Endothelial cell of umbilical vein (primary cell): ENCODE measurements around the gene GNMT. TPM values are rescaled to one million over a fixed set of nuclear protein-coding genes. Genes with fewer than 3 reads are reported as not detected.

Experiments
- BruUV-seq: library from RNA; stranded (reverse); fragments of 400-500 nt; replicated peaks from 2 replicates; lab custom pipeline; 2021; lab: Mats Ljungman, UMichigan
- CTCF ChIA-PET: fragments of 300-600, 350-600 bp; sonication (Branson Sonifier 250); formaldehyde crosslinking; loops from one replicate; lab custom pipeline; 2021; ENCODE audit warnings: antibody characterized with exemption, inconsistent platforms; lab: Charles Lee
- POLR2A ChIA-PET: fragments of 300-600, 350-600 bp; sonication (Branson Sonifier 250); formaldehyde crosslinking; loops from one replicate; lab custom pipeline; 2021; ENCODE audit warnings: antibody characterized with exemption, inconsistent platforms; lab: Charles Lee
- DNase-seq: peaks from one replicate; pipeline ENCODE4 v3.0.0-alpha.2; 2011; ENCODE audit warnings: low read depth, low spot score
- FAIRE-seq: peaks from 2 replicates; lab custom pipeline; 2011; peaks lifted over from hg19 to GRCh38; lab: Jason Lieb, UNC
- H2AFZ ChIP-seq: 2 replicates; pipeline ENCODE4 v1.6.0; 2012; ENCODE audit warnings: low read depth, low read length, control low read depth, inconsistent platforms
- H3K27ac ChIP-seq: 2 replicates; pipeline ENCODE4 v1.5.1; 2011; ENCODE audit warnings: low read depth, mild to moderate bottlenecking, control low read depth, low read length, moderate library complexity; ENCODE audit not compliant: insufficient read depth
- H3K27me3 ChIP-seq, 2 experiments: 2 replicates each; pipeline versions ENCODE4 v1.6.0 to v1.6.1; 2011; ENCODE audit warnings: low read length in 2 of 2, mixed read lengths in 1 of 2; ENCODE audit not compliant: control insufficient read depth in 2 of 2, insufficient read depth in 2 of 2
- H3K36me3 ChIP-seq, 2 experiments: 2 replicates in 1 of 2; 3 replicates in 1 of 2; pipeline ENCODE4 v1.5.1; 2011; ENCODE audit warnings: low read length in 2 of 2, mild to moderate bottlenecking in 1 of 2, moderate library complexity in 1 of 2; ENCODE audit not compliant: control insufficient read depth in 2 of 2, insufficient read depth in 2 of 2; ENCODE audit errors: extremely low read depth in 1 of 2
- H3K4me1 ChIP-seq: 3 replicates; pipeline ENCODE4 v1.5.1; 2011; ENCODE audit warnings: mild to moderate bottlenecking, low read length; ENCODE audit not compliant: control insufficient read depth, insufficient read depth; ENCODE audit errors: extremely low read depth
- H3K4me2 ChIP-seq: 2 replicates; pipeline ENCODE4 v1.6.1; 2011; ENCODE audit warnings: low read length, control low read depth, mixed read lengths; ENCODE audit not compliant: insufficient read depth
- H3K4me3 ChIP-seq, 3 experiments: fragments of 200-600 bp in 1 of 3; sonication (generic), shearing (Covaris generic) in 1 of 3; replicated peaks in 1 of 3; 2 replicates each; pipeline ENCODE4 v1.5.1; 2011 to 2016; ENCODE audit warnings: control low read depth in 3 of 3, low read length in 3 of 3, mild to moderate bottlenecking in 2 of 3, inconsistent platforms in 1 of 3, low read depth in 1 of 3, moderate library complexity in 1 of 3; ENCODE audit not compliant: insufficient read depth in 1 of 3
- H3K79me2 ChIP-seq: 2 replicates; pipeline ENCODE4 v1.6.0; 2012; ENCODE audit warnings: low read length, inconsistent platforms; ENCODE audit not compliant: control insufficient read depth, insufficient read depth
- H3K9ac ChIP-seq: replicated peaks from 2 replicates; pipeline ENCODE3; 2011; ENCODE audit warnings: low read length, control low read depth; ENCODE audit not compliant: insufficient read depth; ENCODE audit errors: extremely low read depth
- H3K9me1 ChIP-seq: replicated peaks from 3 replicates; pipeline ENCODE4 v1.6.0; 2011; ENCODE audit warnings: mild to moderate bottlenecking, low read length; ENCODE audit not compliant: control insufficient read depth, insufficient read depth; ENCODE audit errors: extremely low read depth
- H3K9me3 ChIP-seq: replicated peaks from 2 replicates; pipeline ENCODE4 v1.5.1; 2012; ENCODE audit warnings: low read length, inconsistent platforms; ENCODE audit not compliant: control insufficient read depth, insufficient read depth
- H4K20me1 ChIP-seq: replicated peaks from 2 replicates; pipeline ENCODE3; 2011; ENCODE audit warnings: mild to moderate bottlenecking, low read length; ENCODE audit not compliant: control insufficient read depth, insufficient read depth; ENCODE audit errors: extremely low read depth
- EZH2 ChIP-seq: IDR thresholded peaks from 2 replicates; pipeline ENCODE4 v1.6.1; 2012; ENCODE audit warnings: borderline replicate concordance, low read depth, mild to moderate bottlenecking, moderate library complexity, low read length, inconsistent platforms; ENCODE audit not compliant: severe bottlenecking
- FOS ChIP-seq: IDR thresholded peaks from 2 replicates; pipeline ENCODE4 v1.6.1; 2011; ENCODE audit warnings: mild to moderate bottlenecking, low read length, moderate library complexity, borderline replicate concordance; ENCODE audit not compliant: insufficient read depth
- GATA2 ChIP-seq: IDR thresholded peaks from 2 replicates; pipeline ENCODE4 v1.7.0; 2011; ENCODE audit warnings: low read depth, mild to moderate bottlenecking, moderate library complexity, mixed read lengths, low read length; ENCODE audit not compliant: insufficient read length, insufficient read depth
- JUN ChIP-seq: IDR thresholded peaks from 2 replicates; pipeline ENCODE4 v1.6.1; 2011; ENCODE audit warnings: borderline replicate concordance, low read depth; ENCODE audit not compliant: insufficient read length, insufficient read depth
- MYC ChIP-seq: IDR thresholded peaks from one replicate; pipeline ENCODE4 v1.6.1; 2011; ENCODE audit warnings: mild to moderate bottlenecking, low read depth, low read length
- POLR2A ChIP-seq: IDR thresholded peaks from 2 replicates; pipeline ENCODE4 v1.6.1; 2012; ENCODE audit warnings: low read depth, mild to moderate bottlenecking, control low read depth, low read length
- POLR2AphosphoS5 ChIP-seq: IDR thresholded peaks from 2 replicates; pipeline ENCODE4 v1.6.1; 2012; ENCODE audit warnings: low read depth, mild to moderate bottlenecking, control low read depth, low read length, moderate library complexity; ENCODE audit not compliant: insufficient read depth
- dilution Hi-C: fragments of 300-500 bp; cut with MboI; formaldehyde crosslinking; loops from one replicate; pipeline ENCODE4 v1.15.0; 2019; ENCODE audit warnings: low sequenced_read_pairs; ENCODE audit not compliant: extremely low pct_ligation_motif_present
- intact Hi-C: fragments of 100-400 bp; cut with micrococcal nuclease; formaldehyde crosslinking; loops from one replicate; pipeline ENCODE4 v1.10.0; 2022
- polyA plus RNA-seq, 4 experiments: library from polyadenylated mRNA; depleted of rRNA in 3 of 4; stranded (reverse) in 3 of 4; unstranded in 1 of 4; fragments of >200 nt; gene quantifications; 2 replicates each; pipeline versions ENCODE4 v1.2.1 to v1.2.3, GENCODE V29; 2011 to 2012; ENCODE audit warnings: missing spikeins in 1 of 4
- total RNA-seq: library from RNA; stranded (reverse); gene quantifications from 2 replicates; pipeline ENCODE4 v1.2.3, GENCODE V29; 2021
- TF ChIP-seq, protein P1 (sequence below): IDR thresholded peaks from 2 replicates; pipeline ENCODE4 v1.6.1; 2011; ENCODE audit not compliant: insufficient read depth, insufficient read length
- TF ChIP-seq, protein P2 (sequence below), 2 donors: IDR thresholded peaks; 1 replicate in 1 of 2; 2 replicates in 1 of 2; pipeline ENCODE4 v1.5.1; 2011; ENCODE audit warnings: low read length in 2 of 2, mild to moderate bottlenecking in 2 of 2, moderate library complexity in 2 of 2, control low read depth in 1 of 2, inconsistent platforms in 1 of 2, low read depth in 1 of 2; ENCODE audit not compliant: insufficient read depth in 1 of 2; ENCODE audit errors: extremely low read depth in 1 of 2

Gene GNMT
- total and polyA plus RNA-seq, 2 donors (not counting 3 experiments of a cell fraction or from before 2014, with no cell fraction given), result 0.41 to 1.2 TPM

DNA sequence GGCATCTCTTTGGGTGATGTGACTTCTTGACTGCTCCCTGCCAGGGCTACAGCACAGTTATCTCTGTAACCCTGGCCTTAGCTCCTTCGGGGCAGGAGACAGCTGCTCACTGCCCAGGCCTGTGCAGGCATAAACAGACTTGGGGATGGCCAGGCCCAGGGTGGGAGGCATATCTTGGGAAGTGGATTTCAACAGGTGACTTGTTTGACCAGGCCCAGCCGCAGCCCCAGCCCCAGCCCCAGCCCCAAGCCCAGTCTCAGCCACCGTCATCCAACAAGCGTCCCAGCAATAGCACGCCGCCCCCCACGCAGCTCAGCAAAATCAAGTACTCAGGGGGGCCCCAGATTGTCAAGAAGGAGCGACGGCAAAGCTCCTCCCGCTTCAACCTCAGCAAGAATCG lies 45.7 kb downstream of the GNMT start:
- peaks cover 15 to 24% of the 10 kb centered on the region in 2 experiments for H3K36me3 ChIP-seq
- intact Hi-C loops (loop anchor here (5.0 kb wide), 1 partner anchor 121 kb away; no protein-coding TSS in a partner anchor), dilution Hi-C loops (no loop called here)
- no peak overlapping the region for H3K27ac ChIP-seq
- BruUV-seq, result no TSS peak
- H4K20me1 ChIP-seq, result no peaks in the 10 kb centered on the region
- no peak overlapping the region for H2AFZ ChIP-seq
- POLR2A ChIA-PET, result no interaction called here
- H3K9me3 ChIP-seq, result no peaks in the 10 kb centered on the region
- no peak overlapping the region for H3K4me2 ChIP-seq
- no peak for TF ChIP-seq POLR2A
- TF ChIP-seq, protein P1, sequence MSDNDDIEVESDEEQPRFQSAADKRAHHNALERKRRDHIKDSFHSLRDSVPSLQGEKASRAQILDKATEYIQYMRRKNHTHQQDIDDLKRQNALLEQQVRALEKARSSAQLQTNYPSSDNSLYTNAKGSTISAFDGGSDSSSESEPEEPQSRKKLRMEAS, result no peak
- CTCF ChIA-PET, result interaction anchor here (1.0 to 8.7 kb wide), 3 partner anchors 32 to 138 kb away, joined by 3 to 55 read pairs (median 3); no protein-coding TSS in a partner anchor
- H3K79me2 ChIP-seq, result no peaks in the 10 kb centered on the region
- DNase-seq (no peak), FAIRE-seq (no peak)
- no peaks in the 10 kb centered on the region for H3K4me1 ChIP-seq
- no peak overlapping the region for H3K4me3 ChIP-seq
- H3K9me1 ChIP-seq, result no peaks in the 10 kb centered on the region
- no peaks in the 10 kb centered on the region for H3K27me3 ChIP-seq
- no peak overlapping the region for H3K9ac ChIP-seq

DNA sequence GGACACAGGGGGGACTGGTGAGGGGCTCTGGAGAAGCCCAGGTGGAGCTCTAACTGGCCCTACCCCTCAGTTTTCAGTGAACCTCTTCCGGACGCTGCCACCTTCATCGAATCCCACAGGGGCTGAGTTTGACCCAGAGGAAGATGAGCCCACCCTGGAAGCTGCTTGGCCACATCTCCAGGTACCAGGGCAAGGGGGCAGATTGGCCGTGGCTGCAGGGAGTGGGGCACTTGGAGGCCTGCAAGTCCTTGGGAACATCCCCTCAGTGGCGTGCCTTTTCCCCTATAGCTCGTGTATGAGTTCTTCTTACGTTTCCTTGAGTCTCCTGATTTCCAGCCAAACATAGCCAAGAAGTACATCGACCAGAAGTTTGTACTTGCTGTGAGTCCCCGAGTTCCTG lies 46.6 kb downstream of the GNMT start:
- ChIA-PET POLR2A (no interaction called here), CTCF (interaction anchor here (1.1 to 8.7 kb wide), 2 partner anchors 11 to 137 kb away, joined by 4 to 55 read pairs; no protein-coding TSS in a partner anchor)
- dilution Hi-C loops (no loop called here), intact Hi-C loops (loop anchor here (5.0 kb wide), 1 partner anchor 120 kb away; no protein-coding TSS in a partner anchor)
- Histone ChIP-seq H3K4me2 (no peak overlapping the region), H3K9me1 (no peaks in the 10 kb centered on the region), H3K27ac (no peak overlapping the region), H4K20me1 (no peaks in the 10 kb centered on the region), H3K4me1 (peaks cover under 1% of the 10 kb centered on the region), H3K4me3 (no peak overlapping the region), H2AFZ (no peak overlapping the region), H3K79me2 (no peaks in the 10 kb centered on the region), H3K9me3 (no peaks in the 10 kb centered on the region), H3K9ac (no peak overlapping the region), H3K36me3 (peaks cover 16 to 33% of the 10 kb centered on the region in 2 experiments), H3K27me3 (no peaks in the 10 kb centered on the region)
- FAIRE-seq (no peak), DNase-seq (no peak)
- no TSS peak for BruUV-seq
- TF ChIP-seq POLR2AphosphoS5 (no peak), JUN (no peak), MYC (no peak), GATA2 (no peak), EZH2 (no peak), POLR2A (no peak), FOS (no peak)
- TF ChIP-seq, protein P2, sequence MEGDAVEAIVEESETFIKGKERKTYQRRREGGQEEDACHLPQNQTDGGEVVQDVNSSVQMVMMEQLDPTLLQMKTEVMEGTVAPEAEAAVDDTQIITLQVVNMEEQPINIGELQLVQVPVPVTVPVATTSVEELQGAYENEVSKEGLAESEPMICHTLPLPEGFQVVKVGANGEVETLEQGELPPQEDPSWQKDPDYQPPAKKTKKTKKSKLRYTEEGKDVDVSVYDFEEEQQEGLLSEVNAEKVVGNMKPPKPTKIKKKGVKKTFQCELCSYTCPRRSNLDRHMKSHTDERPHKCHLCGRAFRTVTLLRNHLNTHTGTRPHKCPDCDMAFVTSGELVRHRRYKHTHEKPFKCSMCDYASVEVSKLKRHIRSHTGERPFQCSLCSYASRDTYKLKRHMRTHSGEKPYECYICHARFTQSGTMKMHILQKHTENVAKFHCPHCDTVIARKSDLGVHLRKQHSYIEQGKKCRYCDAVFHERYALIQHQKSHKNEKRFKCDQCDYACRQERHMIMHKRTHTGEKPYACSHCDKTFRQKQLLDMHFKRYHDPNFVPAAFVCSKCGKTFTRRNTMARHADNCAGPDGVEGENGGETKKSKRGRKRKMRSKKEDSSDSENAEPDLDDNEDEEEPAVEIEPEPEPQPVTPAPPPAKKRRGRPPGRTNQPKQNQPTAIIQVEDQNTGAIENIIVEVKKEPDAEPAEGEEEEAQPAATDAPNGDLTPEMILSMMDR (IDR thresholded peaks at IDR 0.05; ENCODE audit: extremely low read depth in 1 of 2, insufficient read depth in 1 of 2, low read depth in 1 of 2, low read length in 2 of 2), result no peak
- TF ChIP-seq, protein P1, result no peak
